K562 (cell line): ENCODE data around the gene NELFE. TPM values are rescaled to one million over a fixed set of nuclear protein-coding genes. Genes with fewer than 3 reads are reported as not detected.

ENCODE experiments used
- CC2D1A ChIP-seq: fragments of 450-650 bp; IDR thresholded peaks from 2 replicates; pipeline ENCODE4 v1.6.1; 2017; ENCODE audit warnings: mild to moderate bottlenecking
- DLX4 ChIP-seq: fragments of 250-450 bp; sonication (Bioruptor Pico); IDR thresholded peaks from 2 replicates; pipeline ENCODE4 v1.6.1; 2021; ENCODE audit warnings: mild to moderate bottlenecking
- EP300 ChIP-seq: IDR thresholded peaks from 2 replicates; pipeline ENCODE4 v1.6.1; 2012; ENCODE audit warnings: low read length, improper control_type of control experiment
- HDAC6 ChIP-seq: IDR thresholded peaks from 2 replicates; pipeline ENCODE4 v1.6.1; 2012; ENCODE audit warnings: low read depth, mild to moderate bottlenecking, control low read depth, inconsistent platforms, low read length, moderate library complexity
- PPARD ChIP-seq: fragments of 250-450 bp; sonication (Bioruptor Pico); IDR thresholded peaks from 2 replicates; pipeline ENCODE4 v1.8.0; 2022; ENCODE audit warnings: inconsistent platforms, mild to moderate bottlenecking, moderate library complexity
- SAFB2 ChIP-seq: fragments of 200-400 bp; formaldehyde crosslinking; IDR thresholded peaks from 2 replicates; pipeline ENCODE4 v1.6.1; 2018; ENCODE audit warnings: borderline replicate concordance, low read length, low read depth, moderate library complexity; ENCODE audit not compliant: severe bottlenecking
- SAP30 ChIP-seq: fragments of 200-600 bp; sonication (generic); IDR thresholded peaks from 2 replicates; pipeline ENCODE4 v1.6.1; 2012; ENCODE audit warnings: borderline replicate concordance, low read depth, mild to moderate bottlenecking, moderate library complexity, low read length, control low read depth, inconsistent platforms; ENCODE audit not compliant: insufficient read depth, poor library complexity, severe bottlenecking
- SNRNP70 ChIP-seq: fragments of 200-400 bp; formaldehyde crosslinking; optimal IDR thresholded peaks from 2 replicates; pipeline ENCODE3; 2017; ENCODE audit warnings: low read depth, low read length
- TEAD2 ChIP-seq: fragments of 450-650 bp; IDR thresholded peaks from 2 replicates; pipeline ENCODE4 v1.6.1; 2016; ENCODE audit warnings: missing genetic modification characterization, control low read depth, missing compliant biosample characterization
- YY1 ChIP-seq, 3 experiments: IDR thresholded peaks; 2 replicates each; pipeline ENCODE4 v1.6.1; 2011; ENCODE audit warnings: low read length in 2 of 3, mild to moderate bottlenecking in 2 of 3, moderate library complexity in 2 of 3, borderline replicate concordance in 1 of 3, control low read depth in 1 of 3, low read depth in 1 of 3; ENCODE audit not compliant: insufficient read depth in 3 of 3, insufficient replicate concordance in 2 of 3, control insufficient read depth in 1 of 3, insufficient read length in 1 of 3; ENCODE audit errors: extremely low read depth in 1 of 3
- ZBTB2 ChIP-seq: fragments of 450-650 bp; IDR thresholded peaks from 2 replicates; pipeline ENCODE4 v1.6.1; 2016; ENCODE audit warnings: antibody characterized with exemption
- ZNF347 ChIP-seq: fragments of 450-650 bp; formaldehyde crosslinking; IDR thresholded peaks from 2 replicates; pipeline ENCODE4 v1.4.0; 2020; ENCODE audit warnings: low read depth, mild to moderate bottlenecking, moderate library complexity
- ZNF354B ChIP-seq: fragments of 250-450 bp; sonication (Bioruptor Pico); IDR thresholded peaks from 2 replicates; pipeline ENCODE4 v1.4.0; 2020
- ZNF518B ChIP-seq: fragments of 250-450 bp; sonication (Bioruptor Pico); IDR thresholded peaks from 2 replicates; pipeline ENCODE4 v1.5.0; 2021; ENCODE audit warnings: mild to moderate bottlenecking, moderate library complexity
- ZNF644 ChIP-seq: fragments of 200-800 bp; sonication (Bioruptor generic); IDR thresholded peaks from 2 replicates; pipeline ENCODE4 v1.6.1; 2016; ENCODE audit warnings: low read depth, missing genetic modification characterization, missing compliant biosample characterization
- ZNF695 ChIP-seq: fragments of 450-650 bp; formaldehyde crosslinking; IDR thresholded peaks from 2 replicates; pipeline ENCODE4 v1.4.0; 2020; ENCODE audit warnings: mild to moderate bottlenecking, moderate library complexity
- ZNF766 ChIP-seq: fragments of 200-800 bp; sonication (Bioruptor generic); conservative IDR thresholded peaks from 2 replicates; pipeline ENCODE4 v1.6.1; 2016; ENCODE audit warnings: missing genetic modification characterization, missing compliant biosample characterization
- ZNF830 ChIP-seq: fragments of 250-450 bp; sonication (Bioruptor Pico); IDR thresholded peaks from 2 replicates; pipeline ENCODE4 v1.5.0; 2021; ENCODE audit warnings: mild to moderate bottlenecking
- polyA plus RNA-seq, 8 experiments: library from polyadenylated mRNA; depleted of rRNA in 4 of 8; stranded (reverse) in 5 of 8; unstranded in 3 of 8; fragments of >200 nt; fragmentation: Nextera tagmentation in 2 of 8; fragmentation: Illumina TruSeq in 1 of 8; extraction: Ambion mirVana in 2 of 8; extraction: Trizol in 1 of 8; gene quantifications; 2 replicates each; pipeline versions ENCODE4 v1.2.1 to v1.2.3, GENCODE V29; 2011 to 2014; ENCODE audit warnings: inconsistent platforms in 1 of 8, missing spikeins in 1 of 8
- total RNA-seq, 7 experiments: library from RNA; depleted of rRNA in 6 of 7; stranded (reverse); fragments of >200 nt in 6 of 7; fragmentation: Illumina TruSeq in 2 of 7; extraction: Trizol in 2 of 7; gene quantifications; 2 replicates each; pipeline versions ENCODE4 v1.2.1 to v1.2.3, GENCODE V29; 2011 to 2021; ENCODE audit warnings: low replicate concordance in 1 of 7

NELFE gene
- total and polyA plus RNA-seq, 9 of the 15 experiments (the other 6 are each of a cell fraction or from before 2014, with no cell fraction given) = 15.2 to 157 (median 91.5) TPM

DNA sequence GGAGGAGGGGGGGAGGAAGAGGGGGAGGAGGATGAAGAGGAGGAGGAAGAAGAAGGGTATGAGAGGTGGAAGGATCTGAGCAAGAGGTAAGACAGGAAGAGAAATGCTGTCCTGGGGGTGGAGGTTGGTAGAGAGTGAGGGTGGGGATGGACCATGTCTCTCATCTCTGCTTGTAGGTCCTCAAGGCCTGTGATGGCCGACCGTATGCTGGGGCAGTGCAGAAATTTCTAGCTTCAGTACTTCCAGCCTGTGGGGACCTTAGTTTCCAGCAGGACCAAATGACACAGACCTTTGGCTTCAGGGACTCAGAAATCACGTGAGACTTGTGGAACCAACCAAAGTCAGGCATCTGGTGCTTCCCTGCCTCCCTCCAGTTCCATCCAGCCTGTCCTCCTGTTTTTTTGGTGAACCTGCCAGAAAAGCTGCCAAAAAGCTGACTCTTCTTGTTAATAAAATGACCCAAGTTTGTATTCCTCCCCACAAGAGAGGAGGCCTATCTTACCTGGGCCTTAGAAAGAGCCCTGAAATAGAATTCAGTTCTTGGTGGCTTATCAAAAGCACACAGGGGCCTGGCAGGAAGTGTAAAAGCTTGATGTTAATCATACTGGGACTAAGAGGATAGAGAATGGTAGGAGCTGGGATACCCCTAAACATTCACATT lies 20.6 kb upstream of the NELFE start (continued):
- TF ChIP-seq SAFB2 = no peak
- no peak for TF ChIP-seq TEAD2 (tag)
- no peak for TF ChIP-seq HDAC6
- no peak for TF ChIP-seq DLX4 (CRISPR knock-in tag)
- TF ChIP-seq ZNF830 (CRISPR knock-in tag) = no peak
- no peak for TF ChIP-seq ZNF695 (CRISPR knock-in tag)
- no peak for TF ChIP-seq SAP30
- TF ChIP-seq ZBTB2 = no peak
- no peak for TF ChIP-seq CC2D1A
- peak; percentile 60; the same call in 1 of the 2 replicates for TF ChIP-seq ZNF644 (tag)
- TF ChIP-seq ZNF766 = no peak
- TF ChIP-seq ZNF354B (CRISPR knock-in tag) = no peak
- peak in 1 of 3 experiments; percentile 74 for TF ChIP-seq YY1 (IDR thresholded peaks at IDR 0.05; ENCODE audit: borderline replicate concordance in 1 of 3, control insufficient read depth in 1 of 3, extremely low read depth in 1 of 3, insufficient read depth in 3 of 3, insufficient read length in 1 of 3, insufficient replicate concordance in 2 of 3, low read depth in 1 of 3, low read length in 2 of 3)
- TF ChIP-seq SNRNP70 = no peak
- no peak for TF ChIP-seq ZNF518B (CRISPR knock-in tag)
- peak; percentile 76; the same call in 1 of the 2 replicates for TF ChIP-seq EP300
- TF ChIP-seq PPARD (CRISPR knock-in tag) = no peak
- no peak for TF ChIP-seq ZNF347 (CRISPR knock-in tag)
